OCI-M2 (cell line): Measurements from ENCODE around the gene CDR2.
"Not testable (repeated sequence)": the region's sequence is repeated elsewhere in the genome, so short reads cannot be mapped to it uniquely, and the experiment has no call there.

Source experiments
- DNase-seq: peaks from one replicate; lab custom pipeline; 2025; ENCODE audit not compliant: unreplicated experiment; lab: John Stamatoyannopoulos, UW

CDR2 gene

GRCh38 chr16:22353191-22353919, 21.1 kb downstream of the CDR2 start:
- peak; percentile 53 for DNase-seq

- DNase-seq, result no peak
These were observed 21.7 kb downstream of the CDR2 start for GRCh38 chr16:22352723-22353122.

- no peak for DNase-seq
These were observed 22.3 kb downstream of the CDR2 start for GRCh38 chr16:22352140-22352539.

- DNase-seq, result not testable (repeated sequence)
These were observed 23.4 kb downstream of the CDR2 start for GRCh38 chr16:22351017-22351416.

- no peak for DNase-seq
These were observed 26.1 kb downstream of the CDR2 start for GRCh38 chr16:22348291-22348690.

GRCh38 chr16:22347100-22347820, 27.2 kb downstream of the CDR2 start:
- DNase-seq, result no peak

- DNase-seq, result no peak
These were observed 27.9 kb downstream of the CDR2 start for GRCh38 chr16:22346483-22346882.

GRCh38 chr16:22342082-22342481, 32.3 kb downstream of the CDR2 start:
- no peak for DNase-seq

- no peak for DNase-seq
These were observed 33.5 kb downstream of the CDR2 start for GRCh38 chr16:22340945-22341344.

GRCh38 chr16:22337849-22338635, 36.4 kb downstream of the CDR2 start:
- DNase-seq, result no peak

GRCh38 chr16:22337045-22337444, 37.4 kb downstream of the CDR2 start:
- DNase-seq, result no peak

GRCh38 chr16:22336581-22336980, 37.8 kb downstream of the CDR2 start:
- no peak for DNase-seq

- DNase-seq, result no peak
These were observed 38.7 kb downstream of the CDR2 start for GRCh38 chr16:22335668-22336246.

GRCh38 chr16:22333457-22333994, 40.9 kb downstream of the CDR2 start:
- no peak for DNase-seq

GRCh38 chr16:22330326-22330725, 44.1 kb downstream of the CDR2 start:
- no peak for DNase-seq

GRCh38 chr16:22329199-22329695, 45.2 kb downstream of the CDR2 start:
- DNase-seq, result no peak

GRCh38 chr16:22328081-22328725, 46.2 kb downstream of the CDR2 start:
- no peak for DNase-seq

GRCh38 chr16:22327446-22327775, 47.0 kb downstream of the CDR2 start:
- no peak for DNase-seq

GRCh38 chr16:22326771-22327445, 47.5 kb downstream of the CDR2 start:
- DNase-seq, result no peak

- DNase-seq, result no peak
These were observed 48.1 kb downstream of the CDR2 start for GRCh38 chr16:22326369-22326652.
